NCI-H146 (cell line): ENCODE results near the gene PXN.

Source experiments
- DNase-seq: peaks from one replicate; lab custom pipeline; 2025; lab: John Stamatoyannopoulos, UW

PXN gene

DNA sequence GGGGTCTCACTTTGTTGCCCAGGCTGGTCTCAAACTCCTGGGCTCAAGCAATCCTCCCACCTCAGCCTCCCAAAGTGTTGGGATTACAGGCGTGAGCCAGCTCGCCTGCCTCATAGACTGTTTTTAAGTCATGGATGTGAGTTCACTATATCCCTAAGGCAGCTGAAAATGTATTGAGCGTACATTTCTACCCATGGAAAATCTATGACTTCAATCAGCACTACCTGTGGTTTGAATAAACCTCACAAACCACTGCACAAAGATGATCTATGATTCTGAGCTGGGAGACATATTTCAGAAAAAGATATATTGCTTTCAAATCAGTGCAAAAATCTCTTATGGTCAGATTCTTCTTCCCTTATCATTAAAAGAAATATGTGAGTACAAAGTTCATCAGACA is 93.5 kb downstream of the PXN start:
- no peak for DNase-seq

DNA sequence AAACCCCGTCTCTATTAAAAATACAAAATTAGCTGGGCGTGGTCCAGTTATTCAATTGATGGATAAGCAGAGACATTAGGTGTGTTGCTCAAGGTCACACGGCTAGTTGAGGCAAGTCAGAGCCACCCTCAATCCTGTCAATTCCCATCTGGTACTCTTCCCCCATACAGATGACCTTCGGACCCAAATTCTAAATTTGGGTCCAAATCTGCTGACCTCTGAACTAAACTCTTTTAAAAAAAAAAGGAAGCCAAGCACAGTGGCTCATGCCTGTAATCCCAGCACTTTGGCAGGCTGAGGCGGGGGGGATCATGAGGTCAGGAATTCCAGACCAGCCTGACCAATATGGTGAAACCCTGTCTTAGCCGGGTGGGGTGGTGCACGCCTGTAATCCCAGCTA is 94.9 kb downstream of the PXN start:
- no peak for DNase-seq

DNA sequence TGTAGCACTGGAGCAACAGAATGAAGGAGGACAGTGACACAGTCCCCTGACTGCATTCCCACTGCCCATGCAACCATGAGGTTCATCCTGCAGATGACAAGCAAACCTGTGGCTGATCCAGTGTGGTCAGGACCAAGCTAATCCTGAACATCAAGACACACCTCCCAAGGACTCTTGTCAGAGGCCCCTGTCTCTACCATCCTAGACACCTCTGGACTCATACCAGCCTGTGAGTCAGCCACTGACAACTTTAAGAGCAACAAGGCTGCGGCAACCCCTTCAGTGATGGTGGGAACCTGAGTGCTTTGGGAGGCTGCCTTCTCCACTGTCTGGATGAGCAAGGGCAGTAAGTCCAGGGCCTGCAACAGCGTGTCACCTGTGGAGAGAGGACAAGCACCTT is 95.6 kb downstream of the PXN start:
- DNase-seq, result no peak

DNA sequence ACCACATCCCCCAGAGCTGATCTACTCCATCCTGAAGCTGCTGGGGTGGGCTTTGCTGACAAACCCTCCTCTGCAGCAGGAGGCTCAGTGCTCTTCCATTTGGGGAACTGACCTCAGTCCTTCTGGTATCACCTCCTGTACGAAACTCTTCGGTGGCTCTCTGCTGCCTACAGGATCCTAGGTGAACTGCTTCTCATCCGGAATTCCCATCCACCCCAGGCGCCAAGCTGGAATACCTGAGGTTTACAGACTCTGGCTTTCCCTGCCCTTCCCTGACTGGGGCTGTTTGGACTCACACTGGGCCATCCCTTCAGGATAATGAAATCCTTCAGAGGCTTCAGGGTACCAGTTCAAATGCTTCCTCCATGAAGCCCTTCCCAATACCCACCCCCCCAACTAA is 97.2 kb downstream of the PXN start:
- DNase-seq, result no peak

DNA sequence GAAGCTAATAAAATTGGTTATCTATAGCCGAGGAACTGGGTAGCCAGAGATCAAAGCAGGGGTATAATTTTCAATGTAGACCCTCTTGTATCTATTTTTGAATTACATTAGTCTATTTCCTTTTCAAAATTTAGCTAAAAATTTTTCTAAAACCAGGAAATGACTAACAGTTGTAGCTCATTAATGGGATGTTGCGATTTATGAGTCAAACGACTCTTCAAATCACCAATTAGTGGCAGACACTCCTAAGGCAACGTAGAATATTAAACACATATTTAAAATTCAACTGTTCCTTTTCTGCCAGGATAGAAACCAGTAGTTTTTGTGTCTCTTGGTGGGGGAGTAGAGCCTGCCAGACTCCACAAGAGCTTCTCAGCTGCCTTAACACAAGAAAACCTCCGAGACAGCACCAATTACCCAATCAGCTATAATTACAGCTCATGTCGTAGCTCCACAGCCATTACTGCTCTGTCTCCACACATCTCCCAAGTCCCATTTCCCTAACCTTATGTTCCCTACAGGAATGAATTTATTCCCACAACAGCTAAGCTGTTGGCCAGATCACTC is 97.9 kb downstream of the PXN start:
- DNase-seq, result no peak

DNA sequence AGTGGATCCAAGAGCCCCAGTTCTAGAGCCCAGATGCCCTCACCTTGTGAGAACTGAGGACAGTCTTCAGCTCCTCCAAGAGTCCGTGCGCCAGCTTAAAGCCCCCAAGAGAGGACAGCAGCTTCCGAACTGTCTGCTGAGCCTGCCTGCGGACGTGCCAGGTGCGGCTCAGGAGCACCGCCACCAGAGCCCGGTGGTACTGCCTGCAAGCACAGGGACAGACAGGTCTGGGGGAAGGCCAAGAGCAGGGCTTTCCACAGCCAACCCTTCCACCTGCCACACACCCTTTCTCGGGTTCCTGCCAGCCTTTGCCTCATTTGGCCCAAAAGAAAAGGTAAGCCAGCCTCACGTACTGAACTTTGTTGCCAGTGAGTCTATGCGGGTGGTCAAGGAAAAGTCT is 101.2 kb downstream of the PXN start:
- no peak for DNase-seq

DNA sequence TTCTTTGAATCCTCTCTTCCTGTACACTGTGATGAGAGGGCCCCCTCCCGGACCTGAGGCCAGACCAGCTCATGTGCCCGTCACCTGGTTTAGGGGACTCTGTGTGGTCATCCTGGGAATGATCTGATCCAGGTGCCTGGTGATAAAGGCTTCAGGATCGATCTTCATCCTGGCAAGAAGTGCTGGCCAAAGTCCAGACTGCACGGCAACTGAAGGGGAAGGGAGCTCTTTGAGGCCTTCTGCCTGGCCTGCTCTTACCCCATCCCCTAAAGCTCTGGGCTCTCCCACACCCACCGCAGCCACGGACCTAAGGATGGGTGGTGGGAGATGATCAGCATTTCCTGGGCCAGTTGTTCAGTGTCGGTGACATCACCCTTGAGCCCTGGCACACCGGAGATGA is 102.8 kb downstream of the PXN start:
- DNase-seq, result no peak

DNA sequence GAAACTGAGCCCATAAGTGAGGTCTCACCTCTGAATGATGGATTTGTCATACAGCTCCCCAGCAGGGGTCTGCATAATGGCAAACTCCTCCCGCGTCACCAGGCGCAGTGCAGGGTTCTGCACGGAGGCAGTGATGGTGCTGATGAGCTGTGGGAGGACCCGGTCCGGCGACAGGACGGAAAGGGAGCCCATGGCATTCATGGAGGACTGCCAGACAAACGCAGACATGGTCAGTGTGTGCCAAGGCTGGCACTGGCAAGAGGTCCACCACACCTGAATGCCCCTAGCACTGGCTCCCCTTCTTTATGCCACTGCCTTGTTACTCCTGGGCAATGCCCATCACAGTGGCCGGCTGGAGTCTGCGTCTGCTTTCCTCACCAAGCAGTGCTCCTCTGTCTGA is 103.7 kb downstream of the PXN start:
- DNase-seq, result no peak
